Upper lobe of right lung (tissue), 1 donor: ENCODE measurements around the gene TRA2A. TPM values are rescaled to one million over a fixed set of nuclear protein-coding genes. Genes with fewer than 3 reads are reported as not detected.
"Not testable (repeated sequence)": the region's sequence is repeated elsewhere in the genome, so short reads cannot be mapped to it uniquely, and the experiment has no call there.

Source experiments
- ATAC-seq: fragments of 200-7000 bp; cut with Tn5 transposase; one replicate; pipeline ENCODE4 v1.9.1; 2020; ENCODE audit warnings: mild to moderate bottlenecking, moderate library complexity
- DNase-seq: peaks from one replicate; pipeline ENCODE4 v3.0.0-alpha.2; 2020
- H3K27ac ChIP-seq: fragments of 200-600 bp; one replicate; pipeline ENCODE4 v1.8.0; 2022
- H3K27me3 ChIP-seq: fragments of 200-600 bp; one replicate; pipeline ENCODE4 v1.8.0; 2022; ENCODE audit warnings: mild to moderate bottlenecking
- H3K36me3 ChIP-seq: fragments of 200-600 bp; one replicate; pipeline ENCODE4 v1.8.0; 2022
- H3K4me1 ChIP-seq: fragments of 200-600 bp; one replicate; pipeline ENCODE4 v1.8.0; 2022
- H3K4me3 ChIP-seq: fragments of 200-600 bp; one replicate; pipeline ENCODE4 v1.8.0; 2022; ENCODE audit warnings: mild to moderate bottlenecking
- H3K9me3 ChIP-seq: fragments of 200-600 bp; one replicate; pipeline ENCODE4 v1.8.0; 2022
- CTCF ChIP-seq: fragments of 200-600 bp; IDR thresholded peaks from one replicate; pipeline ENCODE4 v1.8.0; 2022; ENCODE audit warnings: antibody characterized with exemption
- intact Hi-C: fragments of 100-400 bp; cut with DNase I; formaldehyde crosslinking; loops from one replicate; pipeline ENCODE4 v1.11.0; 2022
- total RNA-seq: library from RNA; stranded (reverse); fragmentation: NEBNext Ultra II Directional; extraction: Animal tissue kit (Norgen Biotek cat#: 25700); gene quantifications from one replicate; pipeline ENCODE4 v1.2.1, GENCODE V29; 2021
- donor health status: DM: no; HTN: yes; CAD: no; lungs with severe emphysema.

TRA2A gene
- total RNA-seq, 1 donor from 2014 or later, result 71.6 TPM

- Histone ChIP-seq H3K4me3 (peak overlapping the region; percentile 75), H3K36me3 (no peaks in the 10 kb centered on the region), H3K9me3 (no peaks in the 10 kb centered on the region), H3K27ac (peak overlapping the region; percentile 99), H3K4me1 (peaks cover 26% of the 10 kb centered on the region), H3K27me3 (no peaks in the 10 kb centered on the region)
- DNase-seq, result no peak
- no peak for TF ChIP-seq CTCF
- ATAC-seq, result no peak
- intact Hi-C loops, result no loop called here
Measured at GRCh38 chr7:23532490-23533237, 883 bp upstream of the TRA2A start.

GRCh38 chr7:23531050-23531793, 559 bp downstream of the TRA2A start:
- H3K4me3 ChIP-seq, result peak overlapping the region; percentile 75
- intact Hi-C loops, result no loop called here

GRCh38 chr7:23530405-23530804, 1.4 kb downstream of the TRA2A start:
- ATAC-seq (no peak), DNase-seq (no peak)
- peak overlapping the region; percentile 99 for H3K27ac ChIP-seq
- H3K4me3 ChIP-seq, result peak overlapping the region; percentile 75
- intact Hi-C loops, result no loop called here
- H3K4me1 ChIP-seq, result peaks cover 46% of the 10 kb centered on the region
- no peaks in the 10 kb centered on the region for H3K9me3 ChIP-seq
- no peaks in the 10 kb centered on the region for H3K27me3 ChIP-seq
- no peak for TF ChIP-seq CTCF
- H3K36me3 ChIP-seq, result no peaks in the 10 kb centered on the region

More at GRCh38 chr7:23531050-23531793, 559 bp downstream of the TRA2A start:
- no peaks in the 10 kb centered on the region for H3K9me3 ChIP-seq
- H3K36me3 ChIP-seq, result no peaks in the 10 kb centered on the region
- no peaks in the 10 kb centered on the region for H3K27me3 ChIP-seq
- H3K4me1 ChIP-seq, result peaks cover 37% of the 10 kb centered on the region
- peak; percentile 81 for ATAC-seq
- H3K27ac ChIP-seq, result peak overlapping the region; percentile 99
- DNase-seq, result peak; percentile 77
- no peak for TF ChIP-seq CTCF

GRCh38 chr7:23529262-23529859, 2.4 kb downstream of the TRA2A start:
- H3K4me3 ChIP-seq, result peak overlapping the region; percentile 75
- peaks cover 48% of the 10 kb centered on the region for H3K4me1 ChIP-seq
- ATAC-seq, result no peak
- no peaks in the 10 kb centered on the region for H3K27me3 ChIP-seq
- no peaks in the 10 kb centered on the region for H3K9me3 ChIP-seq
- H3K36me3 ChIP-seq, result no peaks in the 10 kb centered on the region
- no peak for DNase-seq
- H3K27ac ChIP-seq, result no peak overlapping the region
- no peak for TF ChIP-seq CTCF
- intact Hi-C loops, result no loop called here

- intact Hi-C loops, result not testable (repeated sequence)
- peaks cover 59% of the 10 kb centered on the region for H3K4me1 ChIP-seq
Measured at GRCh38 chr7:23525611-23526010, 6.2 kb downstream of the TRA2A start.

GRCh38 chr7:23524473-23524872, 7.3 kb downstream of the TRA2A start:
- no peak overlapping the region for H3K27ac ChIP-seq
- no peaks in the 10 kb centered on the region for H3K27me3 ChIP-seq
- H3K36me3 ChIP-seq, result peaks cover 27% of the 10 kb centered on the region
- H3K9me3 ChIP-seq, result no peaks in the 10 kb centered on the region
- DNase-seq (no peak), ATAC-seq (no peak)
- no peak for TF ChIP-seq CTCF
- H3K4me3 ChIP-seq, result no peak overlapping the region
- intact Hi-C loops, result no loop called here
- peaks cover 57% of the 10 kb centered on the region for H3K4me1 ChIP-seq

More at GRCh38 chr7:23525611-23526010, 6.2 kb downstream of the TRA2A start:
- H3K4me3 ChIP-seq, H3K27ac ChIP-seq, ATAC-seq, H3K9me3 ChIP-seq, H3K27me3 ChIP-seq, DNase-seq: not testable (repeated sequence)
- peaks cover 16% of the 10 kb centered on the region for H3K36me3 ChIP-seq
